HG02885 (cell line): Measurements from ENCODE around the gene SCARF2.
"Not testable (repeated sequence)": the region's sequence is repeated elsewhere in the genome, so short reads cannot be mapped to it uniquely, and the experiment has no call there.

ENCODE experiments used
- ATAC-seq: cut with Tn5 transposase; IDR thresholded peaks from one replicate; pipeline ENCODE4 v1.9.1; 2021; ENCODE audit warnings: mild to moderate bottlenecking; ENCODE audit not compliant: unreplicated experiment, poor library complexity

Gene SCARF2

GRCh38 chr22:20399866-20400605 lies 37.6 kb downstream of the SCARF2 start:
- ATAC-seq, result no peak

- no peak for ATAC-seq
Observed at GRCh38 chr22:20398420-20398819, 39.2 kb downstream of the SCARF2 start.

- ATAC-seq, result no peak
Observed at GRCh38 chr22:20397498-20397897, 40.1 kb downstream of the SCARF2 start.

GRCh38 chr22:20396639-20397038 lies 41.0 kb downstream of the SCARF2 start:
- no peak for ATAC-seq

GRCh38 chr22:20395907-20396287 lies 41.7 kb downstream of the SCARF2 start:
- ATAC-seq, result no peak

GRCh38 chr22:20395181-20395906 lies 42.3 kb downstream of the SCARF2 start:
- ATAC-seq, result no peak

- ATAC-seq, result peak; percentile 88
Observed at GRCh38 chr22:20393705-20394476, 43.7 kb downstream of the SCARF2 start, which contains the start of gene ZNF74. ZNF74 (plus strand) TSS chr22:20394151; CDS start chr22:20394629, 478 bp downstream.

GRCh38 chr22:20392983-20393704 lies 44.5 kb downstream of the SCARF2 start:
- no peak for ATAC-seq

- ATAC-seq, result not testable (repeated sequence)
Observed at GRCh38 chr22:20392365-20392881, 45.2 kb downstream of the SCARF2 start.

GRCh38 chr22:20391222-20391621 lies 46.4 kb downstream of the SCARF2 start:
- no peak for ATAC-seq

- ATAC-seq, result no peak
Observed at GRCh38 chr22:20390394-20390907, 47.2 kb downstream of the SCARF2 start.

- no peak for ATAC-seq
Observed at GRCh38 chr22:20389288-20389687, 48.3 kb downstream of the SCARF2 start.

- no peak for ATAC-seq
Observed at GRCh38 chr22:20388200-20388599, 49.4 kb downstream of the SCARF2 start.

- no peak for ATAC-seq
Observed at GRCh38 chr22:20386972-20387371, 50.7 kb downstream of the SCARF2 start.

GRCh38 chr22:20386336-20386735 lies 51.3 kb downstream of the SCARF2 start:
- ATAC-seq, result no peak

GRCh38 chr22:20384865-20385264 lies 52.8 kb downstream of the SCARF2 start:
- ATAC-seq, result no peak

GRCh38 chr22:20384171-20384570 lies 53.5 kb downstream of the SCARF2 start:
- ATAC-seq, result no peak

GRCh38 chr22:20383538-20383937 lies 54.1 kb downstream of the SCARF2 start:
- no peak for ATAC-seq

GRCh38 chr22:20380486-20380885 lies 57.1 kb downstream of the SCARF2 start:
- no peak for ATAC-seq

GRCh38 chr22:20378684-20379083 lies 58.9 kb downstream of the SCARF2 start:
- ATAC-seq, result not testable (repeated sequence)
